ENCODE data around the gene SLIT3.

DNA sequence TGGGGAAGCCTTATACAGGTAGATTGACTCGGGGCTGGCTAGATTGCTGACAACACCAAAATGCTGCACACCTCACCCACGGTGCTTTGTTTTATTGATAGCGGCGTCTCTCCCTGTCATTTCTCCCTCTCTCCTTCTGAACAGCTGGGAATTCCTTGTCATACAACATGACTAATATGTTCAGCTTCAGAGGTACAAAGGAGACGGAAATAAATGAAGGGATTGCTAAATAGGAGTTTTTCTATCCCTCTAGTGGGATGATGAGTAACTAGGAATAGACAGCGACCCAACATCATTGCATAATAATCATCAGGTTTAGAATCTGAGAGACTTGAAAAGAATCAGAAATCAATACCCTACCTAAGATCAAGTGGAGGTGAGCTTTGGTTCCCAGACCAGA lies 384.1 kb downstream of the SLIT3 start:
- TF ChIP-seq GLIS3 (CRISPR knock-in tag; IDR thresholded peaks at IDR 0.05) (no peak), POU6F1 (CRISPR knock-in tag; IDR thresholded peaks at IDR 0.05; ENCODE audit: borderline replicate concordance, low read depth) (no peak), ZNF70 (CRISPR knock-in tag; IDR thresholded peaks at IDR 0.05) (no peak), RARB (CRISPR knock-in tag; IDR thresholded peaks at IDR 0.05) (no peak), ARNTL (CRISPR knock-in tag; IDR thresholded peaks at IDR 0.05; ENCODE audit: borderline replicate concordance, low read depth) (no peak)
- TF ChIP-seq, protein P1, sequence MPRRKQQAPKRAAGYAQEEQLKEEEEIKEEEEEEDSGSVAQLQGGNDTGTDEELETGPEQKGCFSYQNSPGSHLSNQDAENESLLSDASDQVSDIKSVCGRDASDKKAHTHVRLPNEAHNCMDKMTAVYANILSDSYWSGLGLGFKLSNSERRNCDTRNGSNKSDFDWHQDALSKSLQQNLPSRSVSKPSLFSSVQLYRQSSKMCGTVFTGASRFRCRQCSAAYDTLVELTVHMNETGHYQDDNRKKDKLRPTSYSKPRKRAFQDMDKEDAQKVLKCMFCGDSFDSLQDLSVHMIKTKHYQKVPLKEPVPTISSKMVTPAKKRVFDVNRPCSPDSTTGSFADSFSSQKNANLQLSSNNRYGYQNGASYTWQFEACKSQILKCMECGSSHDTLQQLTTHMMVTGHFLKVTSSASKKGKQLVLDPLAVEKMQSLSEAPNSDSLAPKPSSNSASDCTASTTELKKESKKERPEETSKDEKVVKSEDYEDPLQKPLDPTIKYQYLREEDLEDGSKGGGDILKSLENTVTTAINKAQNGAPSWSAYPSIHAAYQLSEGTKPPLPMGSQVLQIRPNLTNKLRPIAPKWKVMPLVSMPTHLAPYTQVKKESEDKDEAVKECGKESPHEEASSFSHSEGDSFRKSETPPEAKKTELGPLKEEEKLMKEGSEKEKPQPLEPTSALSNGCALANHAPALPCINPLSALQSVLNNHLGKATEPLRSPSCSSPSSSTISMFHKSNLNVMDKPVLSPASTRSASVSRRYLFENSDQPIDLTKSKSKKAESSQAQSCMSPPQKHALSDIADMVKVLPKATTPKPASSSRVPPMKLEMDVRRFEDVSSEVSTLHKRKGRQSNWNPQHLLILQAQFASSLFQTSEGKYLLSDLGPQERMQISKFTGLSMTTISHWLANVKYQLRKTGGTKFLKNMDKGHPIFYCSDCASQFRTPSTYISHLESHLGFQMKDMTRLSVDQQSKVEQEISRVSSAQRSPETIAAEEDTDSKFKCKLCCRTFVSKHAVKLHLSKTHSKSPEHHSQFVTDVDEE (CRISPR knock-in tag; IDR thresholded peaks at IDR 0.05) = no peak
- TF ChIP-seq, protein P2, sequence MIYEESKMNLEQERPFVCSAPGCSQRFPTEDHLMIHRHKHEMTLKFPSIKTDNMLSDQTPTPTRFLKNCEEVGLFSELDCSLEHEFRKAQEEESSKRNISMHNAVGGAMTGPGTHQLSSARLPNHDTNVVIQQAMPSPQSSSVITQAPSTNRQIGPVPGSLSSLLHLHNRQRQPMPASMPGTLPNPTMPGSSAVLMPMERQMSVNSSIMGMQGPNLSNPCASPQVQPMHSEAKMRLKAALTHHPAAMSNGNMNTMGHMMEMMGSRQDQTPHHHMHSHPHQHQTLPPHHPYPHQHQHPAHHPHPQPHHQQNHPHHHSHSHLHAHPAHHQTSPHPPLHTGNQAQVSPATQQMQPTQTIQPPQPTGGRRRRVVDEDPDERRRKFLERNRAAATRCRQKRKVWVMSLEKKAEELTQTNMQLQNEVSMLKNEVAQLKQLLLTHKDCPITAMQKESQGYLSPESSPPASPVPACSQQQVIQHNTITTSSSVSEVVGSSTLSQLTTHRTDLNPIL (CRISPR knock-in tag; IDR thresholded peaks at IDR 0.05; ENCODE audit: low read depth) = no peak
- TF ChIP-seq, protein P3, sequence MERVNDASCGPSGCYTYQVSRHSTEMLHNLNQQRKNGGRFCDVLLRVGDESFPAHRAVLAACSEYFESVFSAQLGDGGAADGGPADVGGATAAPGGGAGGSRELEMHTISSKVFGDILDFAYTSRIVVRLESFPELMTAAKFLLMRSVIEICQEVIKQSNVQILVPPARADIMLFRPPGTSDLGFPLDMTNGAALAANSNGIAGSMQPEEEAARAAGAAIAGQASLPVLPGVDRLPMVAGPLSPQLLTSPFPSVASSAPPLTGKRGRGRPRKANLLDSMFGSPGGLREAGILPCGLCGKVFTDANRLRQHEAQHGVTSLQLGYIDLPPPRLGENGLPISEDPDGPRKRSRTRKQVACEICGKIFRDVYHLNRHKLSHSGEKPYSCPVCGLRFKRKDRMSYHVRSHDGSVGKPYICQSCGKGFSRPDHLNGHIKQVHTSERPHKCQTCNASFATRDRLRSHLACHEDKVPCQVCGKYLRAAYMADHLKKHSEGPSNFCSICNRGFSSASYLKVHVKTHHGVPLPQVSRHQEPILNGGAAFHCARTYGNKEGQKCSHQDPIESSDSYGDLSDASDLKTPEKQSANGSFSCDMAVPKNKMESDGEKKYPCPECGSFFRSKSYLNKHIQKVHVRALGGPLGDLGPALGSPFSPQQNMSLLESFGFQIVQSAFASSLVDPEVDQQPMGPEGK (CRISPR knock-in tag; IDR thresholded peaks at IDR 0.05; ENCODE audit: borderline replicate concordance) = no peak

Measured in SK-N-SH treated with all-trans-retinoic acid at 6 μM for 48 hours (cell line).